B cell (primary cell): ENCODE data around the gene SFR1. TPM values are rescaled to one million over a fixed set of nuclear protein-coding genes. Genes with fewer than 3 reads are reported as not detected.

ENCODE experiments used
- ATAC-seq: fragments of 200-7000 bp; cut with Tn5 transposase; one replicate; pipeline ENCODE4 v1.10.0; 2021; ENCODE audit warnings: low read depth, mild to moderate bottlenecking, moderate number of reproducible peaks, moderate library complexity
- CTCF ChIA-PET: fragments of 350-600 bp; sonication (Branson Sonifier 250); formaldehyde crosslinking; loops from one replicate; lab custom pipeline; 2021; ENCODE audit warnings: antibody characterized with exemption, inconsistent platforms; lab: Charles Lee
- POLR2A ChIA-PET: fragments of 350-600 bp; sonication (Branson Sonifier 250); formaldehyde crosslinking; loops from one replicate; lab custom pipeline; 2021; ENCODE audit warnings: antibody characterized with exemption; lab: Charles Lee
- DNase-seq: peaks from one replicate; pipeline ENCODE4 v3.0.0; 2013
- H2AFZ ChIP-seq: 2 replicates; pipeline ENCODE4 v1.6.1; 2012; ENCODE audit warnings: mild to moderate bottlenecking, low read depth, low read length; ENCODE audit not compliant: insufficient read depth, poor library complexity, severe bottlenecking
- H3K27ac ChIP-seq, 2 donors: 1 replicate in 1 of 2; 2 replicates in 1 of 2; pipeline ENCODE4 v1.5.1; 2012 to 2013; ENCODE audit warnings: low read length in 2 of 2, mild to moderate bottlenecking in 2 of 2, moderate library complexity in 1 of 2
- H3K27me3 ChIP-seq, 4 experiments: fragments of 200-600 bp in 1 of 4; sonication (generic) in 1 of 4; replicated peaks in 1 of 4; 1 replicate in 2 of 4; 2 replicates in 2 of 4; pipeline versions ENCODE4 v1.6.1 to v1.7.0; 2013 to 2016; ENCODE audit warnings: low read length in 3 of 4, mild to moderate bottlenecking in 2 of 4, mixed read lengths in 1 of 4, moderate library complexity in 1 of 4; ENCODE audit not compliant: insufficient read depth in 4 of 4, control insufficient read depth in 3 of 4; ENCODE audit errors: control extremely low read depth in 1 of 4
- H3K36me3 ChIP-seq, 2 experiments: replicated peaks in 1 of 2; 1 replicate in 1 of 2; 2 replicates in 1 of 2; pipeline versions ENCODE4 v1.6.1 to v1.7.1; 2013; ENCODE audit warnings: low read length in 1 of 2; ENCODE audit not compliant: insufficient read depth in 2 of 2, control insufficient read depth in 1 of 2; ENCODE audit errors: control extremely low read depth in 1 of 2, extremely low read depth in 1 of 2
- H3K4me1 ChIP-seq, 2 donors: fragments of 200-600 bp in 1 of 2; sonication (generic) in 1 of 2; 1 replicate in 1 of 2; 2 replicates in 1 of 2; pipeline versions ENCODE4 v1.5.1 to v1.6.1; 2013 to 2017; ENCODE audit warnings: low read length in 2 of 2; ENCODE audit not compliant: control insufficient read depth in 2 of 2, insufficient read depth in 2 of 2
- H3K4me2 ChIP-seq: replicated peaks from 2 replicates; pipeline ENCODE3; 2012; ENCODE audit warnings: mild to moderate bottlenecking, low read depth, low read length; ENCODE audit not compliant: poor library complexity, severe bottlenecking
- H3K4me3 ChIP-seq, 5 experiments: fragments of 200-600 bp in 1 of 5; sonication (generic) in 1 of 5; 1 replicate in 3 of 5; 2 replicates in 2 of 5; pipeline versions ENCODE4 v1.5.1 to v1.7.0; 2011 to 2016; ENCODE audit warnings: low read length in 4 of 5, mild to moderate bottlenecking in 4 of 5, low read depth in 2 of 5, control low read depth in 1 of 5, moderate library complexity in 1 of 5; ENCODE audit not compliant: insufficient read depth in 1 of 5; ENCODE audit errors: control extremely low read depth in 1 of 5, extremely low read depth in 1 of 5
- H3K79me2 ChIP-seq: fragments of 200-600 bp; sonication (generic); one replicate; pipeline ENCODE4 v1.6.0; 2016; ENCODE audit warnings: low read length; ENCODE audit not compliant: control insufficient read depth, insufficient read depth
- H3K9ac ChIP-seq: fragments of 200-600 bp; sonication (generic); 2 replicates; pipeline ENCODE4 v1.6.1; 2017; ENCODE audit warnings: mild to moderate bottlenecking, low read length, moderate library complexity
- H3K9me3 ChIP-seq, 3 donors: one replicate each; pipeline versions ENCODE4 v1.6.1 to v1.7.1; 2013; ENCODE audit warnings: low read length in 2 of 3; ENCODE audit not compliant: control insufficient read depth in 2 of 3, insufficient read depth in 1 of 3; ENCODE audit errors: control extremely low read depth in 1 of 3
- H4K20me1 ChIP-seq: 2 replicates; pipeline ENCODE4 v1.6.0; 2012; ENCODE audit warnings: mild to moderate bottlenecking, low read length; ENCODE audit not compliant: insufficient read depth, control insufficient read depth, poor library complexity, severe bottlenecking
- H3K27ac Mint-ChIP-seq: one replicate; pipeline ENCODE4 v1.8.0; 2021; ENCODE audit warnings: mixed read lengths
- H3K27me3 Mint-ChIP-seq: one replicate; pipeline ENCODE4 v1.8.0; 2021; ENCODE audit warnings: mixed read lengths
- H3K4me1 Mint-ChIP-seq: one replicate; pipeline ENCODE4 v1.8.0; 2021; ENCODE audit warnings: mixed read lengths
- H3K4me3 Mint-ChIP-seq: one replicate; pipeline ENCODE4 v1.8.0; 2021; ENCODE audit warnings: mixed read lengths
- H3K9me3 Mint-ChIP-seq: one replicate; pipeline ENCODE4 v1.8.0; 2022; ENCODE audit warnings: mixed read lengths; ENCODE audit not compliant: insufficient read depth
- CTCF ChIP-seq: fragments of 200-600 bp; IDR thresholded peaks from one replicate; pipeline ENCODE4 v1.8.0; 2022; ENCODE audit warnings: antibody characterized with exemption, mild to moderate bottlenecking
- EZH2 ChIP-seq: IDR thresholded peaks from 2 replicates; pipeline ENCODE4 v1.6.1; 2012; ENCODE audit warnings: borderline replicate concordance, low read depth, mild to moderate bottlenecking, moderate library complexity, low read length; ENCODE audit not compliant: insufficient read depth, poor library complexity, severe bottlenecking
- WGBS: methylation state at CpG from one replicate; pipeline ENCODE4 v1.1.5; 2013; ENCODE audit warnings: missing lambda C conversion rate; ENCODE audit not compliant: insufficient coverage; 5-methylcytosine and 5-hydroxymethylcytosine counted together
- intact Hi-C: fragments of 100-400 bp; cut with micrococcal nuclease; formaldehyde crosslinking; loops from one replicate; pipeline ENCODE4 v1.10.0; 2022
- polyA plus RNA-seq: library from polyadenylated mRNA; depleted of rRNA; stranded (reverse); fragments of >200 nt; gene quantifications from 2 replicates; pipeline ENCODE4 v1.2.3, GENCODE V29; 2012
- total RNA-seq, 2 donors: library from RNA; stranded (reverse); fragments of 120-200 nt in 1 of 2; gene quantifications; 1 replicate in 1 of 2; 2 replicates in 1 of 2; pipeline versions ENCODE4 v1.2.3 to v1.2.4, GENCODE V29; 2013 to 2022

The SFR1 gene
- total and polyA plus RNA-seq, 2 donors (not counting 1 experiment from before 2014, with no cell fraction given), result 6.2 to 15.3 TPM

- ATAC-seq (no peak), DNase-seq (no peak)
- 95% methylated on average over 3 of the region's 5 CpGs for WGBS
- Histone ChIP-seq H4K20me1 (no peaks in the 10 kb centered on the region), H3K79me2 (no peaks in the 10 kb centered on the region), H3K36me3 (no peaks in the 10 kb centered on the region), H3K9ac (no peak overlapping the region), H3K4me2 (no peak overlapping the region), H3K4me1 (no peaks in the 10 kb centered on the region), H2AFZ (no peak overlapping the region), H3K9me3 (no peaks in the 10 kb centered on the region), H3K4me3 (no peak overlapping the region), H3K27ac (no peak overlapping the region), H3K27me3 (peaks cover 0 to 2% (median 0%) of the 10 kb centered on the region in 4 experiments)
- Mint-ChIP-seq H3K27me3 (peaks cover 7% of the 10 kb centered on the region), H3K4me1 (no peaks in the 10 kb centered on the region), H3K4me3 (no peak overlapping the region), H3K27ac (no peak overlapping the region), H3K9me3 (no peaks in the 10 kb centered on the region)
- POLR2A ChIA-PET, result no interaction called here
- TF ChIP-seq EZH2 (no peak), CTCF (no peak)
- intact Hi-C loops, result no loop called here
- CTCF ChIA-PET, result interaction anchor here (1.0 kb wide), 1 partner anchor 161 kb away, joined by 4 read pairs; no protein-coding TSS in a partner anchor
These were observed 44.3 kb upstream of the SFR1 start for GRCh38 chr10:104077663-104078151.

GRCh38 chr10:104080762-104081161, 41.2 kb upstream of the SFR1 start:
- no peaks in the 10 kb centered on the region for H3K9me3 ChIP-seq
- peak; percentile 34 for DNase-seq

More at GRCh38 chr10:104080762-104081161, 41.2 kb upstream of the SFR1 start:
- Histone ChIP-seq H3K4me3 (no peak overlapping the region), H3K27ac (no peak overlapping the region), H3K79me2 (no peaks in the 10 kb centered on the region), H4K20me1 (no peaks in the 10 kb centered on the region), H3K36me3 (no peaks in the 10 kb centered on the region), H3K4me1 (no peaks in the 10 kb centered on the region), H3K27me3 (no peaks in the 10 kb centered on the region), H2AFZ (no peak overlapping the region), H3K9ac (no peak overlapping the region), H3K4me2 (no peak overlapping the region)
- WGBS, result no CpG with 5 or more reads among the region's 1 CpG
- no peak overlapping the region for H3K4me3 Mint-ChIP-seq
- H3K4me1 Mint-ChIP-seq, result no peaks in the 10 kb centered on the region
- CTCF ChIA-PET, result interaction anchor here (0.8 to 3.7 kb wide), 3 partner anchors 187 to 195 kb away, joined by 3 to 18 read pairs (median 5); no protein-coding TSS in a partner anchor
- H3K27me3 Mint-ChIP-seq, result peaks cover 11% of the 10 kb centered on the region
- ATAC-seq, result no peak
- H3K9me3 Mint-ChIP-seq, result no peaks in the 10 kb centered on the region
- POLR2A ChIA-PET, result no interaction called here
- TF ChIP-seq EZH2 (no peak), CTCF (peak; percentile 49)
- intact Hi-C loops, result loop anchor here (1.0 kb wide), 1 partner anchor 192 kb away; no protein-coding TSS in a partner anchor
- H3K27ac Mint-ChIP-seq, result no peak overlapping the region
